ENCODE data around the gene ADAMTSL1.

DNA sequence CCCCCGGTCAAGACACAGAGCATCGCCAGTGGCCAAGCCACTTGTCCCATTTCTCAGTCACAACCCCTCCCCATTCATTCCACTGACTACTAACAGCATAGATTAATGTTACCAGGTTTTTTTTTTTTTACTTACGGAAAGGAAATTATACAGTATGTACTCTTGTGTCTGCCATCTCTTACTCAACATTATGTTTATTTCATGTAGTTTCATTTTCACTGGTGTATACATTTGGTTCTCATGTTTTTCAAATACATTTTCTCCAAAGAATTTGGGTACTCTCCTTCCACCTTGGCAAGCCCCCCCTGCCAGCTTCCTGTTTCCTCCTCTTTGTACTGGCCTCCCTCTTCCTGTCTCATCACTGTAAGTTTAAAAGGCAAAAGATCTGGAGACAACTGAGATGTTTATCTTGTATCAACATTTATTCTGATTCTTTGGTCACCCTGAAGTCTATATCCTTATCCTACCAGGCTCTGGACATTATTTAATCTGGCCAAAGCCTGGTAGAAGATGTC, 351.8 kb downstream of the ADAMTSL1 start:
- TF ChIP-seq CTCF (IDR thresholded peaks at IDR 0.05; ENCODE audit: insufficient read depth, low read length): no peak
- no peak for TF ChIP-seq GABPA (IDR thresholded peaks at IDR 0.05; ENCODE audit: low read depth)
- TF ChIP-seq POLR2AphosphoS5 (IDR thresholded peaks at IDR 0.05; ENCODE audit: low read depth): no peak

Measured in HL-60 (cell line).